GM20431 (cell line): ENCODE measurements around the gene HNRNPK.

Experiments
- in situ Hi-C: fragments of 300-500 bp; cut with MseI, MboI; formaldehyde crosslinking; loops from one replicate; pipeline ENCODE4 v1.15.0; 2020; ENCODE audit warnings: low sequenced_read_pairs; ENCODE audit not compliant: unreplicated experiment

HNRNPK gene

DNA sequence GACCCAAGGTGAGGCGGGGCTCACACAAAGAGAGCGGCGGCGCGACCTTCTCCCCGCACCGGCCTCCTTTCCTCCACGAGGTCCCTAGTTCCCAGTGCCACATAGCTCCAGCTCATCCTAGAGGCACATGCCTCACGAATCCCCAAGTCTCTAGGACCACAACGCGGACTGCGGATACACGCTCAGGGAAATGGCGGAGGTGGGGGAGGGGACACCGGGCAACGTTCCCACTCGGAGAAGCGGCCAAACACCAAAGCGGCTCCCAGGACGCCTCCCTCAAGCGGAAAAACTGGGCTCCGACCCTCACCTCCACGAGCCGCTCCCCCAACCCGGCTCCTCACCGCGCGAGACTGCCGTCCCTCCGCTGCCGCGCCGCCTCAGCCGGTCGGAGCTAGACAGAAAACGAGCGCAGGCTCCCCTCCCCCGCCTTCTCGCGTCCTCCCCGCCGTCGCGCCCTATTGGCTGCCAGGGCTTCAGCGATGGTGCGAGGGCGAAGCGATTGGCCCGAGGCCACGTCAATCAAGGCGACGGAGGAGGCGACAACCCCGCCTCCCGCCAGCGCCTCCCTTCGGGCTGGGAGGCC, at the start of gene HNRNPK:
TSS of gene HNRNPK (minus strand) at position 404 of the 583 bp plus-strand sequence. CDS start 1,963 bp downstream, outside the sequence.
- in situ Hi-C loops = no loop called here

DNA sequence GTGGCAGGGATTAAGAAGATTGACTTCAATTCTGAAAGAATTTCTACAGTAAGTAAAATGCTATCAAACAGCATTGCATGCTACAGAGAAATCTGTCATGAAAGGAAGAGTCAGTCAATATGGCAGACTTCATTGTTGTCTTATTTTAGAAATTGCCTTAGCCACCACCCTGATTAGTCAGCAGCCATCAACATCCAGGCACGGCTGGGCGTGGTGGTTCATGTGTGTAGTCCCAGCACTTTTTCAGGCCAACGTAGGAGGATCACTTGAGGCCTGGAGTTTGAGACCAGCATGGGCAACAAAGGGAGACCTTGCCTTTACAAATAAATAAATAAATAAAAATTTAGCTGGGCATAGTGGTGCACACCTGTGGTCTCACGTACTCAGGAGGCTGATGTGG, 47.2 kb upstream of the HNRNPK start:
- in situ Hi-C loops = no loop called here

DNA sequence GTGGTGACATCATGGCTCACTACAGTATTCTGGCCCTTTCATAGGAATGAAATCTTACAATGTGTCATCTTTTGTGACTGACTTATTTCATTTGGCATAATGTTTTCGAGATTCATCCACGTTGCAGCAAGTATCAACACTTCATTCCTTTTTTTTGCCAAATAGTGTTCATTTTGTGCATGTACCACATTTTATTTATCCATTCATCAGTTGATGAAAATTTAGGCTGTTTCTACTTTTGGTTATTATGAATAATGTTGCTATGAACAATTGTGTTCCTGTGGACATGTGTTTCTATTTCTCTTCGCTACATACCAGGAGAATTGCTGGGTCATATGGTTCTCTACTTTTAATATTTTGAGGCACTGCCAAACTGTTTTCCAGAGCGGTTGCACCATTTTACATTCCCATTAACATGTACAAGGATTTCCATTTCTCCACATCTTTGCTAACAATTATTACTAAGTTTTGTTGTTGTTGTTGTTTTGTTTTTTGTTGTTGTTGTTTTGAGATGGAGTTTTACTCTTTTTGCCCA, 44.1 kb upstream of the HNRNPK start:
- in situ Hi-C loops = no loop called here

DNA sequence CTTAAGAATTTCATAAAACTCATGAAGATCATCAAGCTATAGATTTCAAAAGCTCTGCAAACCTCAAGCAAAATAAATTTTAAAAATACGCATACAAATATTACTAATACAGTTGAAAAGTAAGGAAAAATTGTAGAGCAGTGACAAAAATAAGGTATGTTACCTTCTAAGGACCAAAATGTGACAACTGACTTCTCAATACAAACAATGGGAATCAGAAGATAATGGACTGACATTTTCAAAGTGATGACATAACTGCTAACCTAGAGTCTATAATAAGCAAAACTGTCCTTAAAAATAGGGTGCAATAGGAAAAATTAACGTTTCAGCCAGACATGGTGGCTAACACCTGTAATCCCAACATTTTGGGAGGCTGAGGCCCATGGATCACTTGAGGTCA, 27.6 kb upstream of the HNRNPK start:
- in situ Hi-C loops = no loop called here

DNA sequence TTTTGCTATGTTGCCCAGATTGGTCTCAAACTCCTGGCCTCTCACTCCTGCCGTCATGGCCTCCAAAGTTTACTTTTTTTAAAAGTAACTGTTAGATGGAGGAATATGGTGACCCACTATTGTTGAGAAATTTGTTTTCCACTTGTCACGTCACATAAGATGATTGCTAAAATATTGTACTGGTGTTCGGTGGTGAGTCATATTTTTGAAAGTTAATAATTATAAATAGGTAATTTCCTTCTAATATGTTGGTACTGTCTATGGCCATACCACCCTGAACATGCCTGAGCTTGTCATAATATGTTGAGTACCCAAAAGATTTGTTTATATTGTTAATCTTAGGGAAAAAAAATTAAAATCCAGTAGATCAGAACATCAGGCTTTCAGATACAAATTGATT, 23.2 kb upstream of the HNRNPK start:
- in situ Hi-C loops = no loop called here

DNA sequence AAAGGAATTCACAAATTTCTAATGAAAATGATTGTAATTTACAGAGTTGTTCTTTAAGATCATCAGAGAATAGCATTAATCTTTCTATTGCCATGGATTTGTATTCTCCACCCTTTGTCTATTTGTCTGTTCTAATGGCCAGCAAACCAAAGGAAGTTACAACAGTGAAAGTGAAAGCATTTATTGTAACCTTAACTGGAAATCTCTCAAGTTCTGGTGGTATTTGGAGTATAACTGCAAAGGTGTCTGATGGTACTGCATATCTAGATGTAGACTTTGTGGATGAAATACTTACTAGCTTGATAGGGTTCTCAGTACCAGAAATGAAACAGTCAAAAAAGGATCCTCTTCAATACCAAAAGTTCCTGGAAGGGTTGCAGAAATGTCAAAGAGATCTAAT, 22.3 kb upstream of the HNRNPK start:
- in situ Hi-C loops = no loop called here

DNA sequence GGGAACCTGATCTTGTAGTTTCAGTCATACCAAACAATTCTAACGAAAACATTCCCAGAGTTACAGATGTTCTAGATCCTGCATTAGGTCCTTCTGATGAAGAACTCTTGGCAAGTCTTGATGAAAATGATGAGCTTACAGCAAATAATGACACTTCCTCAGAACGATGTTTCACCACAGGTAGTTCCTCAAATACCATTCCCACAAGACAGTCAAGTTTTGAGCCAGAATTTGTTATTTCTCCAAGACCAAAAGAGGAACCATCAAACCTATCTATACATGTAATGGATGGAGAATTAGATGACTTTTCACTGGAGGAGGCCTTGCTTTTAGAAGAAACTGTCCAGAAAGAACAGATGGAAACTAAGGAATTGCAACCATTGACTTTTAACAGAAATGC, 21.6 kb upstream of the HNRNPK start:
- in situ Hi-C loops = no loop called here

DNA sequence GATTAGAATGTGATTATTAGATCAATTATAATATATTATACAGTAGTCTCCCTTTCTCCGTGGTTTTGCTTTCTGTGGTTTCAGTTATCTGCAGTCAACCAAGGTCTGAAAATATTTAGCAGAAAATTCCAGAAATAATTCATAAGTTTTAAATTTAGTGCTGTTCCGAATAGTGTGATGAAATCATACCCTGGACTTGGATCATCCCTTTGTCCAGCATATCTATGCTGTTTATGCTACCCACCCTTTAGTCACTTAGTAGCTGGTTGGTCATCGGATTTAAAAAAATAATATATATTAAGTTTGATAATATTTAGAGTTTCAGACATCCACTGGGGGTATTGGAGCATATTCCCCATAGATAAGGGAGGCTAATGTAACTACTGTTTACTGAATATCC, 20.2 kb upstream of the HNRNPK start:
- in situ Hi-C loops = no loop called here

DNA sequence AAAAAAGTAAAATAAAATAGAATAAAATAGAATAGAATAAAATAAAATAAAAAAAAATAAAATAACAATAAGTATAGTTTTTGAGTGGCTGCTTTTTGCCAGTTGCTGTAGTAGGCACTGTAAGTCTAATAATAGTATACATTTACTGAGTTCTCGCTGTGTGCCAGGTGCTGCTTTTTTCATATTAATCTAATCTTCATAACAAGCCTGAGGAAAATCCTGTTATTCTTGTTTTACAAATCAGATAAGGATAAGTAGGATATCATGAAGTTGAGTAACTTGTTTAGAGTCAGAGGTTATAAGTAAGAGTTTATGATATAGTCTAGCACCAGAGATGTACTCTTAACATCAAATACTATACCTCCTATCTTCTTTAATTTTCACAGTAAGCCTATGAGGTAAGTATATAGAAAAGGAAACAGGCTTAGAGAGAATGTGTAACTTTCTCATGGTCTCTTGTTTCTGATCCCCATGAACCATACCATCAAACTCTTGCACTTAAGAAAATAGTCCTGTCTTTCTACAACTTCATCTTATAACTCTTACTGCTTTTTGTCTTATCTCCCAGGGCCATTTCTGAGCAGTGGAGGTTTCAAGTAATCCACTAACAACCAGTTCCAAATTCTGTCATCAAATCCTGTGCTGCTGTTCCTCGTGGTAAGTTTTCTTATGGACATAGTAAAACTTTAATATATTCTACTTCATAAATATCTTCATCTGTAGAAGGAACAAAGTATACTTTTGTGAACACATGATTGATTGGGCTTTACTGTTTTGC, 19.3 kb upstream of the HNRNPK start:
- in situ Hi-C loops = no loop called here

DNA sequence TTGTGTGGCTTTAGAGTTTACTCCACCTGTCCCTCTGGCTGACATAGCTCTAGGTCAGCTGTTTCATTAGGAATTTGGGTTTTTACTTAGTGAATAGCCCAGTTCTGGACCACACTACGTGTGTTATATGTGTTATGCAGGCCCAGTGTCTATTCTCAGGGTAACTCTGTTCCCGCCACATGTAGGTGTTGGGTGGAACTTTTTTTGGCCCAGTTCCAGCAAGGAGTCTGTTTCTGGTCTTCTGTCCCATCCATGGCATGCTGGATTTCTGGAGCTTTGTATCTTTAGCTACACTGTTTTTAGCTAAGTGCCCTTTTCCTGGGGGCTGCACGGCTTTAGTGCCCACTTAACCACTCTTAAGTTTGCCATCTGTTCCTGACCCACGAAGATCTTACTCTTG, 16.1 kb upstream of the HNRNPK start:
- in situ Hi-C loops = no loop called here

DNA sequence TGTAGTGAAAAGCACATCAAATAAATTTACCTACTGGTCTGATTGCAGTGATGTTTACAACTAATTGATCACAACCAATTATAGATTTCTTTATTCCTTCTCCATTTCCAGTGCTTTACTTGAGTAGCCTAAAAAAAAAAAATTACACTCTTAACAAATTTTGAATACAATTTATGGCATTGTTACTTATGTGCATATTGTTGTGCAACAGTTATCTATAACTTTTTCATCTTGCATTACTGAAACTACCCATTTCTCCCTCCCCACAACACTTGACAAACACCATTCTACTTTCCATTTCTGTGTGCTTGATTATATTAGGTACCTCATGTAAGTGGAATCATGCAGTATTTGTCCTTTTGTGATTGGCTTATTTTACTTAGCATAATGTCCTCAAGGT, 12.9 kb upstream of the HNRNPK start:
- in situ Hi-C loops = no loop called here

DNA sequence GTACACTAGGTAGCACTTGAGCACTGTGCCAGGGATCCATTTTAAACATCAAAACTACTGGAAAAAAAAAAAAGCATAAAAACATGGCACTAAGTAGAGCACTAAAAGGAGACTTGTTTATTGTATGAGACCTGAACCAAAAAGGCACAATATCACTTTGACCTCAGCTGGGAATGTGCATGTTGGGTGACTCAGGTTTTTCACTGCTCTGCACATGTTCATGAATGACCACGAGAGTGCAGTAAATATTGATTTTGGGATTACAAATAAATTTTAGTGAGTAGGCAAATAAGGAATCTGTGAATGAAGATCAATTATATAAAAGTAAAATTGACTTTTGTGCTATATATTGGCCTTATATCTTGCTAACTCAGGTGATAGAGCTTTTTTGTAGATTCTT, 12.4 kb upstream of the HNRNPK start:
- in situ Hi-C loops = no loop called here

DNA sequence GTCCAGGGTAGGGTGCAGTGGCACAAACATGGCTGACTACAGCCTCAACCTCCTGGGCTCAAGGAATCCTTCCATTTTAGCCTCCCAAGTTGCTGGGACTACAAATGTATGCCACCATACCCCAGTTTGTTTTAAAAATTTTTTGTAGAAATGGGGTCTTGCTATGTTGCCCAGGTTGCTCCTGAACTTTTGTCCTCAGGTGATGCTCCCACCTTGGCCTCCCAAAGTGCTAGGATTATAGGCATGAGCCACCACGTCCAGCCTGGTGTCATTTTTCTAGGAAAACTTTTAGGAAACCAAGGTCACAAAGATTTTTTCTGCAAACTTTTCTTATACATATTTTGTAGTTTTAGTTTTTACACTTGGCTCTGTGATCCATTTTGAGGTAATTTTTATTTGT, 11.3 kb upstream of the HNRNPK start:
- in situ Hi-C loops = no loop called here

DNA sequence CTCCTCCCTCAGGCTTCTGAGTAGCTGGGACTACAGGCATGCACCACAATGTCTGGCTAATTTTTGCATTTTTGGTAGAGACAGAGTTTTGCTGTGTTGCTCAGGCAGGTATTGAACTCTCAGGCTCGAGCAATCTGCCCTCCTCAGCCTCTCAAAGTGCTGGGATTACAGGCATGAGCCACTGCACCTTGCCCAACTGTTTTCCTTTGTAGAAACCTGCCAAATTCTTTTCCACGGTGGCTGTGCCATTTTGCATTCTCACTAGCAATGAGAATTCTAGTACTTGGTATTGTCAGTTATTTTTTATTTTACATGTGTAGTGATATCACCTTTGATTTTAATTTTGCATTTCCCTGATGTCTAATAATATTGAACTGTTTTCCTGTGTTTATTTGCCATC, 8.4 kb upstream of the HNRNPK start:
- in situ Hi-C loops = no loop called here

DNA sequence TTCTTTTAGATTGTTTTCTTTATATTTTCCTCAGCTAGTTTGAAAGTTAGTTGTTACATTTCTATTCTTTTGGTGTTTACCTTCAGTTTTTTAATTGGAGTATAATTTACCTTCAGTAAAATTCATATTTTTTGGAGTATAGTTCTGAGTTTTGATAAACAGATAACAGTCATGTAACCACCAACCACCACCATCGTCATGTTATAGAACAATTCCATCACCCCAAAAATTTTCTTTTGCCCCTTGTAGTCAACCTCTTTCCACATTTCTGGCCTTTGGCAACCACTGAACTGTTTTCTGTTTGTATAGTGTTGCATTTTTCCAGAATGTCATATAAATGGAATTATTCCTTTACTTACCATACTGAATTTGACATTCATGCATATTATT, 7.4 kb upstream of the HNRNPK start:
- in situ Hi-C loops = no loop called here

DNA sequence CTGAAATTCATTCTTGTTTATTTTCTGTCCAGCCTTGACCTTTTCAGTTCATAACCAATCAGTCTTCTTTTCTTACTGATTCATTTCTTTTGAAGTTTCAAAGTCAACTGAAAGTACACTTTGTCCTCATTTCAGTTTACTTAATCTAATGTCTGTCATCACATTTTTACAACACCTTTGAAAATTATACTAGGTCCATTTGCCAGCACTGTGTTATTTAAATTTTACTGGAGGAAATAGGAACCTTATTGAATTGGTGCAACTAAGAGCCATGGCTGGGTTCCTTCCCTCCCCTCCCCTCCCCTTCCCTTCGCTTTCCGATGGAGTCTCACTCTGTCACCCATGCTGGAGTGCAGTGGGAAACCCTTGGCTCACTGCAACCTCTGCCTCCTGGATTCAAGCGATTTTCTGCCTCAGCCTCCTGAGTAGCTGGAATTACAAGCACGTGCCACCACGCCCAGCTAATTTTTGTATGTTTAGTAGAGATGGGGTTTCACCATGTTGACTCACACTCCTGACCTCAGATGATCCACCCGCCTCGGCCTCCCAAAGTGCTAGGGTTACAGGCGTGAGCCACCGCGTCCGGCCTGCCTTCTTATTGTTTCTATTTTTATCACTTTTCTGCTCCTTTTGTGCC, 6.9 kb upstream of the HNRNPK start:
- in situ Hi-C loops = no loop called here

DNA sequence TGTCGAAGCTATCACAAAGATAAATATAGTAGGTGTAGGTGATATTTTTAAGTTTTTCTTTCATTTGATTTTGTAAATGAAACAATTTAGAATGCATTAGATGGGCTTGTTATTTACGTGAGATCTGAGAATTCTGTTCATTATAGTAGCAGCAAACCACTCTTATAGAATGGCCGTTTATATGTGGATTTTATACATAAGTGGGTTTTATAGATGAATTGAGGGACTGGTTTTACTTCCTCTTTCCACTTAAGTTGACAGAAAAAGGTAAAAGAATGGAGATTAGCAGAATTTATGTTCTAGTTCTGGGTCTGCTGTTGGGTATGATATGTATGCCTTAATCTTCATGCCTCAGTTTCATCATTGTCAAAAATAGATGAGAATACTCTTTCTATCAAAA, 6.2 kb upstream of the HNRNPK start:
- in situ Hi-C loops = no loop called here

DNA sequence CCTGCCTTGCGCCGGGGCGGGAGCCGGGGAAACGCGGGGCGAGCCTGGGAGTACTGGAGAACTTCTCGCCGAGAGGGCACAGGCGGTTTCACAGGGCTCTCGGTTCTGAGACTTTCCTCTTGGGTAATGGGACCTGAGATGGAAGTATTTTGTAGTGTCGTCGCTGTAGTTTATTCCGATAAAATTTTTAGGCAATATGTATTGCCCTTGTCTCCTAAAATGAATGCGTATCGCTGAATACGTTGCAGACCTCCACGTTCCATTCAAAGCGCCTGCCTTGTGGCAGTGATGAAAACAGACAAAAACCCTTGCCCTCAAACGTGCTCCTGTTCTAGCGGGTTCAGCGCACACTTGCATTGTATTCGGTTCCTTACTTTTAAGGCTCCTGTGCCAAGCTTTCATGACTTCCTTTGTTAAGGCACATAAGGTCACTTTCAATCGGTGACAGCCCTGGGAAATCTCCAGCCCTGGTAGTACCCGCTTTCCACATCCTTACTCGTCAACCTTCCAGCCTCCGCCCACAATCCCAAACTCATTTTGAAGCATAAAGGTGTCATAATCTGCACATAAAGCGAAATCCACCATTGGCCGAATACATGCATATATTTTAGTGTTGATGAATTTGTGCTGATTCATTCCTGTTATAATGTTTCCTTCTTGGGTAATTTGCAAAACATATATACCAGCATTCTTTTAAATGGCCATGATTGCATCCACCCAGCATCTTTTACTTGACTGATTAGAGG, 1.3 kb upstream of the HNRNPK start:
- in situ Hi-C loops = no loop called here

DNA sequence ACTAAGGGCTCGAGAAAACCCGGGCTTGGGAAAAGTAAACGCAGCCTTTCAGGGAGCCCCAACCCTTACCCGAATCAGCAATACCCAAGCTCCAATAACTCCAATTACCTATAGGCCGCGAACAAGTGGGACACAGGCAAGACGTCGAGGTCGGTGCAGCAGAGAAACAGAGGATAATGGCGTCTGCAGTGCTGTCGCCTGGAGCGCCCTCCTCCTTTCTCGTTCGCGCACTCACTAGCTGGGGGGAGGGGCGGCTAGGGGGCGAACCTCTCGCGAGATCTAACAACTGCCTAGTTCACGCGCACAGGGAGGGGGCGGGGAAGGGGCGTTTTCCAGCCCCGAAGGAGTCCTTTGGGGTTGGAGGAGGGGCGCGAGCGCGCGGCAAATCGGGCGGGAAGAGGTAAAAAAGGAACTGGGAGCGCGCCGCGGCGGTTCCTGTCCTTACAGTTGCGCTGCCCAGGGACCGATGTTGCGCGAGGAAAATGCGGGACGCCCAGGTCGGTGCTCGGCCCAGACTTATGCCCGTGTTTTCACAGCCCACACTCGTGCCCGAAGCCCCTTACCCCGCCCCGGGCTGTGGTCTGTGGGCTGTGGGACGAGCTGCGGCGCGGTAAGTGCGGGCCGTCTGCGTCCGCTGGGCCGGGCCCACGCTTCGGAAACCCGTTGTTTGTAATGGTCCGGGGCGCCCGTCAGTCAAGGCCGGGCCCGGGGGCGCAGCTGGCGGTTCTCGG, 545 bp upstream of the HNRNPK start, which contains the start of gene RMI1:
TSS of gene RMI1 (plus strand) at position 411 of the 731 bp plus-strand sequence. CDS start 20,182 bp downstream, outside the sequence.
- in situ Hi-C loops = no loop called here
